Testis (tissue), 3 donors: ENCODE data around the gene DOK6. TPM values are rescaled to one million over a fixed set of nuclear protein-coding genes. Genes with fewer than 3 reads are reported as not detected.
"Not testable (repeated sequence)": the region's sequence is repeated elsewhere in the genome, so short reads cannot be mapped to it uniquely, and the experiment has no call there.

ENCODE experiments used
- DNase-seq: peaks from one replicate; pipeline ENCODE4 v3.0.0-alpha.2; 2019
- H3K27ac ChIP-seq, 2 donors: fragments of 200-600 bp; sonication (generic); one replicate each; pipeline ENCODE4 v1.5.1; 2019
- H3K27me3 ChIP-seq: fragments of 200-600 bp; sonication (generic); one replicate; pipeline ENCODE4 v1.5.1; 2019
- H3K36me3 ChIP-seq: fragments of 200-600 bp; sonication (generic); one replicate; pipeline ENCODE4 v1.5.1; 2017; ENCODE audit warnings: low read depth; ENCODE audit errors: missing control alignments
- H3K4me1 ChIP-seq: fragments of 200-600 bp; sonication (generic); one replicate; pipeline ENCODE4 v1.5.1; 2019
- H3K4me3 ChIP-seq, 2 donors: fragments of 200-600 bp; sonication (generic); one replicate each; pipeline ENCODE4 v1.5.1; 2017 to 2019
- H3K9me3 ChIP-seq: fragments of 200-600 bp; sonication (generic); one replicate; pipeline ENCODE4 v1.5.1; 2017
- POLR2A ChIP-seq: fragments of 450-650 bp; IDR thresholded peaks from one replicate; pipeline ENCODE4 v1.6.1; 2017; ENCODE audit warnings: antibody characterized with exemption, mild to moderate bottlenecking, moderate library complexity
- WGBS, 2 donors: methylation state at CpG; one replicate each; pipeline ENCODE4 v1.1.5; 2018; 5-methylcytosine and 5-hydroxymethylcytosine counted together
- intact Hi-C: fragments of 100-400 bp; cut with DNase I; formaldehyde crosslinking; loops from one replicate; pipeline ENCODE4 v1.15.1; 2023; ENCODE audit warnings: low total_unique reads
- polyA plus RNA-seq: library from polyadenylated mRNA; stranded (reverse); fragments of 350-450 nt; fragmentation: Illumina TruSeq; extraction: RNeasy Lipid Tissue Mini Kit (QIAGEN cat#74804); gene quantifications from one replicate; pipeline ENCODE4 v1.2.3, GENCODE V29; 2014; ENCODE audit warnings: low read depth, low replicate concordance; ENCODE audit not compliant: insufficient read depth
- total RNA-seq, 2 donors: library from RNA; depleted of rRNA; stranded (reverse); fragments of >200 nt; gene quantifications; one replicate each; pipeline ENCODE4 v1.2.3, GENCODE V29; 2016
- TF ChIP-seq, protein P1 (sequence below), 3 experiments: fragments of 450-650 bp in 2 of 3; fragments of 200-600 bp in 1 of 3; sonication (generic) in 1 of 3; IDR thresholded peaks; one replicate each; pipeline ENCODE4 v1.5.1; 2016 to 2019; ENCODE audit warnings: antibody characterized with exemption in 3 of 3, mild to moderate bottlenecking in 2 of 3, moderate library complexity in 1 of 3

Gene DOK6
- total and polyA plus RNA-seq, 3 donors from 2014 or later: 0.71 to 11.1 (median 8.5) TPM

DNA sequence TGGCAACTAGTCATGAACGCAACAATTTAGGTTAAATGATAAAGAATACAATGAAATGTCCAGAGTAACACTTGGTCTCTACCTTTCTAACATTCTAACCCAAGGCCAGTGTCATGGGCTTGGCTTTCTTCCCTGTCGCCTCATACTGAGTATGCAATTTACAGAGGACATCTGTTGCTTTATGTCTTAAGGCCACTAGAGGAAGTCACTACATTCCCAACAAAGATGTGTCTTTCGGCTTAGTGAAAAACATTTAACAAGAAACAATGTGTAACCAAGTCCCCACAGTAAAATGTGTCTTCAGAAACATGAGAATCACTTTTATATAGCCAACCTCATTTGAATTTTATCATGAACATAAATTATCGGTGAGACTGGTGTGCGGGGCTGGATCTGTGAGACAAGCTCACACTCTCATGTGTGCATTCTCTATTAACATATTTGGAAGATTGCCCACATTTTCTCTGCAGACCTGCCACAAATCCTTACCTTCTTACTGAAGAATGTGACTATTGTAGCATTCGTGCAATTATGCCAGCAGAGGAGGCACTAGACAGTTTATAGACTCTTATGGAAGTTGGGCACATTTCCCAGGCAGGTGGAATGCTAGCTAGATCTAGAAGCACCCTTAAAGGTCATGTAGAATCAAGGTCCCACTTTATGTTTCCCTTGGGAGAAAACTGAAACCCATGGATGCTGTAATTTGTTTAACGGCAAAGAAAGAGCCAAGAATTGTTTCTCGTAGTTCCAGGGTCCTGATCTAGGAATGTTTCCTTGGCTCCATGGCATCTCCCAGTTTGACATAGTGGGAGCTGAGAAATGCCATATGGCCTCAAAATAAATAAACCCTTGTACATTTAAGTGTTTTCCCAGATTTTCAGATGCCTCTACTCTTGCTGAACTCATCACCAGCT is 445.2 kb downstream of the DOK6 start:
- peaks cover 4% of the 10 kb centered on the region for H3K4me1 ChIP-seq
- intact Hi-C loops: no loop called here
- WGBS, 2 donors: 52 to 66% methylated on average over 8 of the region's 8 CpGs
- TF ChIP-seq, protein P1, sequence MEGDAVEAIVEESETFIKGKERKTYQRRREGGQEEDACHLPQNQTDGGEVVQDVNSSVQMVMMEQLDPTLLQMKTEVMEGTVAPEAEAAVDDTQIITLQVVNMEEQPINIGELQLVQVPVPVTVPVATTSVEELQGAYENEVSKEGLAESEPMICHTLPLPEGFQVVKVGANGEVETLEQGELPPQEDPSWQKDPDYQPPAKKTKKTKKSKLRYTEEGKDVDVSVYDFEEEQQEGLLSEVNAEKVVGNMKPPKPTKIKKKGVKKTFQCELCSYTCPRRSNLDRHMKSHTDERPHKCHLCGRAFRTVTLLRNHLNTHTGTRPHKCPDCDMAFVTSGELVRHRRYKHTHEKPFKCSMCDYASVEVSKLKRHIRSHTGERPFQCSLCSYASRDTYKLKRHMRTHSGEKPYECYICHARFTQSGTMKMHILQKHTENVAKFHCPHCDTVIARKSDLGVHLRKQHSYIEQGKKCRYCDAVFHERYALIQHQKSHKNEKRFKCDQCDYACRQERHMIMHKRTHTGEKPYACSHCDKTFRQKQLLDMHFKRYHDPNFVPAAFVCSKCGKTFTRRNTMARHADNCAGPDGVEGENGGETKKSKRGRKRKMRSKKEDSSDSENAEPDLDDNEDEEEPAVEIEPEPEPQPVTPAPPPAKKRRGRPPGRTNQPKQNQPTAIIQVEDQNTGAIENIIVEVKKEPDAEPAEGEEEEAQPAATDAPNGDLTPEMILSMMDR (IDR thresholded peaks at IDR 0.05): no peak
- TF ChIP-seq POLR2A: no peak
- no peak overlapping the region for H3K27ac ChIP-seq
- DNase-seq: no peak
- H3K9me3 ChIP-seq: no peaks in the 10 kb centered on the region
- no peaks in the 10 kb centered on the region for H3K27me3 ChIP-seq
- no peaks in the 10 kb centered on the region for H3K36me3 ChIP-seq
- H3K4me3 ChIP-seq: no peak overlapping the region

DNA sequence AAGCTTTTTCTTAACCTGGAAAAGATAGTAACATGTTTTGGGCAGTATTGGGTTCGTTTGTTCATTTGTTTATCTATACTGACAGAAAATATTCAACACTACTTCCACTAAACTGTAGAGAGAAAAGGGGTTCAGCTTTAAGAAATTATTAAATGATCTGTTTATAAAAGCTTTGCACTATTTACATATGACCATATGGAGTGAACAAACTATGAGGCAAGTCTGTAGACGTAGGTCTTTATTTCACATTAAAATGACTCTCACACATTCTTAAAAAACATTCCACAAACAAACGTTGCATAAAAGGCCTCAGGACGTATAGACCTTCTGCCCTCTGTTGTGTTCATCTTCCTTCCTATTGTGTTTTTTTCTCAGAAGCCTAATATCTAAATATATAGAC is 452.4 kb downstream of the DOK6 start:
- no peak overlapping the region for H3K27ac ChIP-seq
- no peak for TF ChIP-seq POLR2A
- TF ChIP-seq, protein P1 (IDR thresholded peaks at IDR 0.05): no peak
- no peaks in the 10 kb centered on the region for H3K9me3 ChIP-seq
- no peaks in the 10 kb centered on the region for H3K4me1 ChIP-seq
- no peak for DNase-seq
- H3K27me3 ChIP-seq: no peaks in the 10 kb centered on the region
- intact Hi-C loops: no loop called here
- WGBS, 2 donors: 75 to 87% methylated on average over 4 of the region's 4 CpGs
- H3K36me3 ChIP-seq: no peaks in the 10 kb centered on the region
- no peak overlapping the region for H3K4me3 ChIP-seq

DNA sequence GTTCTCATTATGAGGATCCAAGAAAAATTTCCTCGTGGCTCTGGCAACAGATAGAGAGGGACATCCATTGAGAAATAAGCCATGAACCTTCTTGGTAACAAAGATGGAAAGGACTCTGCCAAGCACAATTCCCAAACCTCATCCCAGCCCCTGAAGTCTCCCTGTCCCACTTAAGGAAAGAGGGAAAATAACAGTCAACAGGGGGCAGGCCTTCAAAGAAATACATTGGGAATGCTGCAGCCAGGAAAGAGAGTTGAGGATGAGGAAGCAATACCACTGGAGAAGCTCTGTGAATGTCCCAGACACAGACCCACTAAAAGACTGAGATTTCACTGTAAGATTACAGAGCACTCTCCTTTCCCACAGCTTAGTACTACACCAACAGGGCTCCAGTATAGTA is 453.8 kb downstream of the DOK6 start:
- Histone ChIP-seq H3K4me1 (no peaks in the 10 kb centered on the region), H3K27me3 (no peaks in the 10 kb centered on the region), H3K9me3 (no peaks in the 10 kb centered on the region), H3K4me3 (no peak overlapping the region), H3K27ac (no peak overlapping the region), H3K36me3 (no peaks in the 10 kb centered on the region)
- WGBS, 2 donors: 71 to 89% methylated on average over 1 of the region's 1 CpG
- TF ChIP-seq, protein P1 (IDR thresholded peaks at IDR 0.05): no peak
- no peak for TF ChIP-seq POLR2A
- DNase-seq: no peak
- intact Hi-C loops: no loop called here

DNA sequence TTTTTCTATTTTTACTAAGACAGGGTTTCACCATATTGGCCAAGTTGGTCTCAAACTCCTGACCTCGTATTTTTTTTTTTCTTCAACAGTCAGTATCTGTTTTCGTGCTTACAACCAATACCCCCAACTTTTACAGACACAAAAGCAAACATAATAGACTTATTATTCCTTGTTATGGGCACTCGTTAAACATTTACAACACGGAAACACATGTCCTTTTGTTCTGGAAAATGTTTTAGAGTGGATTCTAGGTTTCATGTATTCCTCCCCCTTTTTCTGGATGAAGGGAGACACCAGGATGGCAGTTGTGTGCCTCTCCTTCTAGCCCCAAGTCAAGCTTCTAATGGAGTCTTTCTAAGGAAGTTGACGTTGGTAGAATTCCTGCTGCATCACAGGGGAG is 458.2 kb downstream of the DOK6 start:
- Histone ChIP-seq H3K27me3 (no peaks in the 10 kb centered on the region), H3K4me1 (no peaks in the 10 kb centered on the region), H3K36me3 (no peaks in the 10 kb centered on the region), H3K4me3 (no peak overlapping the region), H3K9me3 (no peaks in the 10 kb centered on the region), H3K27ac (no peak overlapping the region)
- TF ChIP-seq POLR2A: no peak
- TF ChIP-seq, protein P1 (IDR thresholded peaks at IDR 0.05): no peak
- intact Hi-C loops: no loop called here
- DNase-seq: no peak
- 82 to 84% methylated on average over 5 of the region's 5 CpGs for WGBS, 2 donors

DNA sequence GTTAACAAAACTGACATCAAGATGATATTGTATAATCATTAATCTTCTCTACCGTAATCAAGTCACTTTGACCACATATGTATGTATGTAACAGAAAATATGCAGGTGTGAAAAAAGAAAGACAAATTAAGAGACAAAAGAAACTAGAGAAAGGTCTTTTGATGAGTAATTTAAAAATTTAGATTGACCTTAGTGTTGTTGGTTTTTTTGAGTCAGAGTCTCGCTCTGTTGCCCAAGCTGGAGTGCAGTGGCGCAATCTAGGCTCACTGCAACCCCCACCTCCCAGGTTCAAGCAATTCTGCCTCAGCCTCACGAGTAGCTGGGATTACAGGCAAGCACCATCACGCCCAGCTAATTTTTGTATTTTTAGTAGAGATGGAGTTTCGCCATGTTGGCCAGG is 464.1 kb downstream of the DOK6 start:
- H3K27ac ChIP-seq, H3K9me3 ChIP-seq, intact Hi-C loops, H3K27me3 ChIP-seq, DNase-seq, H3K36me3 ChIP-seq, H3K4me3 ChIP-seq, H3K4me1 ChIP-seq: not testable (repeated sequence)
- 95 to 96% methylated on average over 6 of the region's 6 CpGs for WGBS, 2 donors
